Activated CD4-positive, CD25-positive, alpha-beta regulatory T cell treated with anti-CD3 and anti-CD28 coated beads, Interleukin-2, amount 50 U/mL, for 16 hours (primary cell): ENCODE results near the gene C20orf204.
"Not testable (repeated sequence)": the region's sequence is repeated elsewhere in the genome, so short reads cannot be mapped to it uniquely, and the experiment has no call there.

ENCODE experiments used
- DNase-seq: peaks from one replicate; pipeline ENCODE4 v3.0.0-alpha.2; 2020; ENCODE audit warnings: low read depth, low spot score

The C20orf204 gene, protein sequence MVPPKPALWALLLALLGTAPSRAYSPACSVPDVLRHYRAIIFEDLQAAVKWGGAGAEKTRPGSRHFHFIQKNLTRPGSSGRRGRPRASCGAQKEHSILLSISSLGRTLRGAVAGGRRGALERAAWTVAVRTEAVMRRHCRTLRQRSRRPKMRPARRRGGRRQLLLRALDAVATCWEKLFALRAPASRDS

DNA sequence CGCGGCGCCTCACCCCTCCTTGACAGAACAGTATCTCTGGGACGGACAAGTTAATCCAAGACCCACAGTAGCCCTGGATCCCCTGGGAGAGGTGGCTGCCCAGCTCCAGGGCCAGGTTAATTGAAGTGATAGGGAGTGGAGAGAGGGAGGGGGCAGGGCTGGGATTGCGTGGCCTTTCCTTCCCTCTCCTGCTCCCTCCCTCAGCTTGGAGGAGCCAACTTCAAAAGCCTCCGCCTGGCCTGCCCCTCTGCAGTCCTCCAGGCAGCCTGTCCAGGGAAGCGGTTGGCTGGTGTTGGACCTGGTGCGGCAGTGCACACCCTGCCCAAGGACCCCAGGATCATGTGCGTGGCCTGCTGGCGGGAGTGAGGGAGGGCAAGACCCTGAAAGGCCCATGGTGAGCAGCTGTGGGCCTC lies at the start of gene C20orf204:
C20orf204 (plus strand) TSS at position 250 of the 413 bp plus-strand sequence; CDS start at position 392, 142 bp downstream.
- no peak for DNase-seq

DNA sequence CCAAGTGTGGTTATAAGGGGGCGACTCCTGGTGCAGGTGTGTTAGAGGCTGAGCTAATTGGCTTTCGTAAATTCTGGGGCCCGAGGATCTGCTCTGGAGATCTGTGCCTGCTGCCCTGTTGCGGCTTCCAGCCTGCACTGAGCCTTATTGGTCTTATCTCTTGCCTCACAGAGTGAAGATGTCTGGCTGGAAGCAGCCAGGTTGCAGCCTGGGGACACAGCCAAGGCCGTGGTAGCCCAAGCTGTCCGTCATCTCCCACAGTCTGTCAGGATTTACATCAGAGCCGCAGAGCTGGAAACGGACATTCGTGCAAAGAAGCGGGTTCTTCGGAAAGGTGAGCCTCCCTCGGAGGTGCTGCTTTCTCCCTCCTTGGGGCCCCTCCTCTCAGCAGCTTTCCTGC lies 35.1 kb upstream of the C20orf204 start:
- DNase-seq = no peak

DNA sequence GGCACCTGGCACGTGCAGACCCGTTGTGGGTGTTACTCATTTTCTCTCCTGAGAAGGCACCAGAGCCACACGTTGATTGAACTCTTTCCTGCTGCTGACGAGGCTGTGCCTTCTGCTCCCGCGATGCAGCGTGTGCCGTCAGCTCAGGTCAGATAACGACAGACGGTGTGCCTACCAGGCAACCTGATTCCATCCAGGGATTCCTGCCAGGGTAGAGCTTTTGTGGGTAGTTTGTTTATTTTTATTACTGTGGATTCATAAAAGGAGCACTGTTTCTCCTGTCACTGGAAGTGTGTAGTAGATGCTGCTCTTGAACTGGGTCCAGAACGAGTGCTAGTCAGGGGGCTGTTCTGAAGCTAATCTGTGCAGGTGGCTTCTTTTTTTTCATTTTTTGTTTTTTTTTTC lies 34.4 kb upstream of the C20orf204 start:
- DNase-seq = no peak

DNA sequence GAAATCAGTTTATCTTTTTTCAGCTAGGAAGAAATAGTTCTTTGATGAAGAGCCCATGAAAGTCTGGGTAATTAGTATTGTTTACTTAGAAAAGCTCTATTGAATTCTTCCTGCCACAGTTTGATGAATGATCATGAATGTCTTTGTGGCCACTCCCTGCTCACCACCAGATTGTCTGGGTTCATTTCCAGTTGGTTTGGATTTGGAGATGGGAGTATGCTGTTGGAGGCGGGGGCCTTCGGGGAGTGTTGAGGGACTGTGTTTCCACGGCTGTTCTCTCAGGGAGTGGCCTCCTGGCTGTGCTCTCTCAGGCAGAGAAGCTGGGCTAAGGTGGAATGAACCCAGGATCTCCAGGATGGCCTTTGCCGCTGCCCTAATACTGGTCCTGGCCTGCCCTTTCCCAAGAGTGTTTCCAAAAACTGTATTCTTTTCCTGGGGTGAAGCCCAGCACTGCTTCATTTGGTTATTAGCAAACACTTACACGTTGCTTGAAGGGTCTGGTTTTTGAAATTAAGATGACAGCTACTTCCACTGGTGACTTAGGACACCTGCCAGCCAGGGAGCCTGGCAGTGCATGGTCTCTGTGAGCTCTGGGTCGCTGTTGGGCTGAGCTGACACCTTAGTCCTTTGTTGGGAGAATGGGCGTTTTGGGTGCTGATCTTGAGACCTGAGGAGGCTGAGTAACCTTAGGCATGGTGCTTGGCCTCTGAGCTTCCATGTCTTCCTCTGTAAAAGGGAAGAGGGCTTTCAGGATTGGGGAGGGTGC lies 31.8 kb upstream of the C20orf204 start:
- DNase-seq = no peak

DNA sequence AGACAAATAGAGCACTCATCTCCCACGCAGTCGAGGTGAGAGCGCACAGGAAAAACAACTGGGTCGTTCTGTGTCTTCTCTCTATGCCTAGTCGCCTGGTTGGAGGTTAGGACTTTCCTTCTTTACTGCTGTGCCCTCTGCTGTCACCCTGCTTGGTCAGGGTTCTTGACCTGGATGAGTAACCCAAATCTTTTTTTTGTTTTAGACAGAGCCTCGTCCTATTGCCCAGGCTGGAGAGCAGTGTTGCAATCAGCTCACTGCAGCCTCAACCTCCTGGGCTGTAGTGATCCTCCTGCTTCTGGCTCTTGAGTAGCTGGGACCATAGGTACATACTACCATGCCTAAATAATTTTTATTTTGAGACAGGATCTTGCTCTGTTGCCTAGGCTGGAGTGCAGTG lies 30.6 kb upstream of the C20orf204 start:
- no peak for DNase-seq

DNA sequence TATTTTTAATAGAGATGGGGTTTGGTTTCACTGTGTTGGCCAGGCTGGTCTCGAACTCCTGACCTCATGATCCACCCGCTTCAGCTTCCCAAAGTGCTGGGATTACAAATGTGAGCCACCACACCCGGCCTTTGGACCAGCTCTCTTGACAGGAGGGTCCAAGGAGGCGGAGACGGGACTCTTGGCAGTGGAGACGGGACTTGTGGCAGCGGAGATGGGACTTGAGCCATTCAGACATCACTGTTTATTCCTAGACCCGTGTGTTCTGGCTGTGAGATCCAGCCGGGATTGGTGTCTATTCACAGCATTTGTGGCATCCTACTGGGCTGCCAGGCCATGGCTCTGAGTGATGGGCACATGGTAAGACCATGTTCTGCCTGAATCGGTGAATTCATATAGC lies 29.5 kb upstream of the C20orf204 start:
- DNase-seq = no peak

DNA sequence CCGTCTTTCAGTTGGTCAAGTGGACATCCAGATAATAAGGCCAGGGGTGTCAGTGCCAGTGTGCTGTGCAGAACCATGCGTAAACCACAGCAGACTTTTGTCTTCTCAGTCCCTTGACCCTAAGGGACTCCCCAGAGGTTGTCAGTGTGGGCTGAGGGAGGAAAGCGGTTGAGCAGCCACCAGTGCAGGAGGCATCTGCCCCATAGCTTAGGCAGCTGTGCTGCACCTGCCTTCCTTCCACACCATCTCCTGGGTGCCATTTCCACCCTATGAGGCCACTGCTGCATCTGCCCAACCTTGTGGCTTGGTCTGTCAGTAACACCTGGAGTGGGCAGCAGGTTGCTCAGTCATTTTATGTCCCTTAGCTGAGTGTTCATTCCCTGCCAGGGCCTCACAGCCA lies 29.1 kb upstream of the C20orf204 start:
- DNase-seq = no peak

DNA sequence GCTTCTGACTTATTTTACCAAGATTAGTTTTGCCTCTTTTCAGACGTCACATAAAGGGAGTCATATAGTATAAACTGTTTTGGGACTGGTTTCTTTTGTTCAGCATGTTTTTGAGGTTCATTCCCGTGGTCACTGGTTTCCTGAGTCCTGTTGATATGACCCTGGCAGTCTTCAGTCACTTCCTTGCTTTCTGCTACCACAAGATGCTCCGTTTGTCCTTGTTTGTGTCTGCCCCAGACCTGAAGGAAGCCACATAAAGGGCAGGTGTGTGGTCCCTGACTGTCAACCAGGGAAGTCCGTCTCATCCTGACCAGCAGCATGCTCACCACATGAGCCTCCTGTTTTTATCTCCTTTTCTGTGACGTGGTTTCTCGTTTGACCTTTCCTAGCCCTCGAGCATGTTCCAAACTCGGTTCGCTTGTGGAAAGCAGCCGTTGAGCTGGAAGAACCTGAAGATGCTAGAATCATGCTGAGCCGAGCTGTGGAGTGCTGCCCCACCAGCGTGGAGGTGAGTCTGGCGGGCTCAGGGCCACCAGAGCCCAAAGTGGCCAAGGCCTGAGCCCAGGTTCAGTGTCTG lies 26.1 kb upstream of the C20orf204 start:
- DNase-seq = no peak

DNA sequence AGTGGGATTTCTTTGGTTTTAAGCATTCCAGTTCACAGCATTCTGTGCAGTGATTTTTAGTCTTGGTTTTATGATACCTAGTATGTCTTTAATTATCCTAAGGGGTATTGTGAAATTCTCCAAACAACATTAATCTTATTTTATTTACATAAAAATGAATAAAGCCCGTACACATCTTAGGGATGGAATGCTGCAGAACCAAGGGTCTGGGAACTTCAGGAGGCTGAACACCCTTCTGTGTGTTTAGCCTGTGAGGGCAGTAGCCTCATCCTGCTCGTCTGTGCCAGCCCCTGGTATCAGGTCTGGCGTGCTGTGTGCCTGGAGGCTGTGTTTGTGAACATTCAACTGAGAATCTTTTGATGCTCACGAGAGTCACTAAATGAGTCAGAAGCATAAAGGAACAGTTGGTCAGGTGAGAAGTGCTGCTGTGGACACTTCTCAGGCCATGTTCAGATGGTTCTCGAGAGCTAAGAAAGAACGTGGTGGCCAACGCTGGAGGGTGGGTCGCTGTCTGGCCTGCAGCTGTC lies 25.2 kb upstream of the C20orf204 start:
- DNase-seq = no peak

DNA sequence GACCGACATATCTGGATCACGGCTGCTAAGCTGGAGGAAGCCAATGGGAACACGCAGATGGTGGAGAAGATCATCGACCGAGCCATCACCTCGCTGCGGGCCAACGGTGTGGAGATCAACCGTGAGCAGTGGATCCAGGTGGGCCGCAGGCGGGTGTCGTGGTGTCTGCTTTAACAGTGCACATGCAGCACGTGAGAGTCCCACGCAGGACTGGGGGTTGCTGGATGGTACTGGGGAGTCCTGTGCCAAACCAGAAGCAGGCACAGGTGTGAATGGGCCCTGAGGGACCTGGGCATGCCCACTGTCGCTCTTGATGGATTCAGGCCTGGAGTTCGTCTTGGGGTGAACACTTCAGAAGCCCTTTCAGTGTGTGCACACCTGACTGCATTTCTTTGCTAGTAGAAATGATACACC lies 24.6 kb upstream of the C20orf204 start:
- DNase-seq = no peak

DNA sequence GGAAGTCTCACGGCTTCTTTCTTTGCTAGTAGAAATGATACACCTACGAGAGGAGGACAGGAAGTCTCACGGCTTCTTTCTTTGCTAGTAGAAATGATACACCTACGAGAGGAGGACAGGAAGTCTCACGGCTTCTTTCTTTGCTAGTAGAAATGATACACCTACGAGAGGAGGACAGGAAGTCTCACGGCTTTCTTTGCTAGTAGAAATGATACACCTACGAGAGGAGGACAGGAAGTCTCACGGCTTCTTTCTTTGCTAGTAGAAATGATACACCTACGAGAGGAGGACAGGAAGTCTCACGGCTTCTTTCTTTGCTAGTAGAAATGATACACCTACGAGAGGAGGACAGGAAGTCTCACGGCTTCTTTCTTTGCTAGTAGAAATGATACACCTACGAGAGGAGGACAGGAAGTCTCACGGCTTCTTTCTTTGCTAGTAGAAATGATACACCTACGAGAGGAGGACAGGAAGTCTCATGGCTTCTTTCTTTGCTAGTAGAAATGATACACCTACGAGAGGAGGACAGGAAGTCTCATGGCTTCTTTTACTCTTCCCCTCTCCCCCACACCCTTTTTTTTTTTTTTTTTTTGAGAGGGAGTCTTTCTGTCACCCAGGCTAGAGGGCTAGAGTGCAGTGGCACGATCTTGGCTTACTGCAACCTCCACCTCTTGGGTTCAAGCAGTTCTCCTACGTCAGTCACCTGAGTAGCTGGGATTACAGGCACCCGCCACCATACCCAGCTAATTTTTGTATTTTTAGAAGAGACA lies 23.4 kb upstream of the C20orf204 start:
- DNase-seq = not testable (repeated sequence)

DNA sequence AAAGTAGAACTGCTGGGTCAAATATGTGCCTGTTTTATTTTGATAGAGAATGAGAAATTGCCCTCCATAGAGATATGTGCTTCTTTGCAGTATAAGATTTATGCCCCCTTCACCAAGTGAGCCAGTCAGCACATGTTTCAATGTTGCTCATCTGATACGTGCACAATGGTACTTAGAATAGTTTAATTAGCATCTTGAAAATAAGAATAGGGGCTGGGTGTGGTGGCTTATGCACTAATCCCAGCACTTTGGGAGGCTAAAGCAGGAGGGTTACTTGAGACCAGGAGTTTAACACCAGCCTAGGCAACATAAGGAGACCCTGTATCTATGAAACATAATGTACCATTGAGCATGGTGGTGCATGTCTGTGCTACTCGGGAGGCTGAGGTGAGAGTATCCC lies 20.3 kb upstream of the C20orf204 start:
- DNase-seq = no peak

DNA sequence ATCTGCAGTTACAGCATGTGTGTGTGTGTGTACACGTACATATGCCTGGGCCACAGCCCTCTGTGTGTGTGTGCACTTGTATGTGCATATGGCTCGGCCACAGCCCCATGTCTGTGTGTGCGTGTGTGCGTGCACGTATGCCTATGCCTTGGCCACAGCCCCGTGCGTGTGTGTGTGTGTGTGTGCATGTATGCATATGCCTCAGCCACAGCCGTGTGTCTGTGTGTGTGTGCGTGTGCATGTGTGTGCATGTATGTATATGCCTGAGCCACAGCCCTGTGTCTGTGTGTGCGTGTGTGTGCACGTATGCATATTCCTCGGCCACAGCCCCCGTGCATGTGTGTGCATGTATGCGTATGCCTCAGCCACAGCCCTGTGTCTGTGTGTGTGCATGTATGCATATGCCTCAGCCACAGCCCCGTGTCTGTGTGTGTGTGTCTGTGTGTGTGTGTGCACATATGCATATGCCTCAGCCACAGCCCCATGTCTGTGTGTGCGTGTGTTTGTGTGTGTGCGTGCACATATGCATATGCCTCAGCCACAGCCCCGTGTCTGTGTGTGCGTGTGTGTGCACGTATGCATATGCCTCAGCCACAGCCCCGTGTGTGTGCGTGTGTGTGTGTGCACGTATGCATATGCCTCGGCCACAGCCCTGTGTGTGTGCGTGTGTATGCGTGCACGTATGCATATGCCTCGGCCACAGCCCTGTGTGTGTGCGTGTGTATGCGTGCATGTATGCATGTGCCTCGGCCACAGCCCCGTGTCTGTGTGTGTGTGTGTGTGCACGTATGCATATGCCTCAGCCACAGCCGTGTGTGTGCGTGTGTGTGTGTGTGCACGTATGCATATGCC lies 14.6 kb upstream of the C20orf204 start:
- DNase-seq = no peak

DNA sequence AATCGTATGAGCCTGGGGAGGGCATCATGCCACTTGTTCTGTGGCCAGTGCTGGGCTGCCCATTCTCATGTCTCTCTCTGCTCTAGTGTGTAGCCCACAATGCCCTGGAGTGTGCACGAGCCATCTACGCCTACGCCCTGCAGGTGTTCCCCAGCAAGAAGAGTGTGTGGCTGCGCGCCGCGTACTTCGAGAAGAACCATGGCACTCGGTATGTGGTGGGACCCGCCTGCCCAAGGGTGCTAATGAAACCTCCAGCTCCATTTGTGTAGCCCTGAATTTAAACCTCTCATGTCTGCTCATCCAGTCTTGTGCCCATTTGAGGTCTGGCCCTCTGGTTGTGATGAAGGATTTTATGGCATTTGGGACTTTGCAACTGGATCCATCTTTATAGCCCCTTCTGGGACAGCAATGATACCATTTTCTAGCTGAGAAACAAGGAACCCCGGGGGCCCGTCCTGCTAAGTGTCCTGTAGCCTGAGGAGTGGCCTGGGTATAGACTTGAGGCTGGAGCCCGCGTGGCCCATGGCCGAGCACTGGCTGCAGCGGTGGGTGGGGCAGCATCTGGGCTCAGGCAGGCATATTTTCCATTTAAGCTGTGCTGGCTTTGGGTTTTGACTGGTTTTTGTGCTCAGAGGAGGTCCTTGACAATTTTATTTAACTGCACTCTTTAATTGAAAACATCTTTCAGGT lies 13.2 kb upstream of the C20orf204 start:
- no peak for DNase-seq

DNA sequence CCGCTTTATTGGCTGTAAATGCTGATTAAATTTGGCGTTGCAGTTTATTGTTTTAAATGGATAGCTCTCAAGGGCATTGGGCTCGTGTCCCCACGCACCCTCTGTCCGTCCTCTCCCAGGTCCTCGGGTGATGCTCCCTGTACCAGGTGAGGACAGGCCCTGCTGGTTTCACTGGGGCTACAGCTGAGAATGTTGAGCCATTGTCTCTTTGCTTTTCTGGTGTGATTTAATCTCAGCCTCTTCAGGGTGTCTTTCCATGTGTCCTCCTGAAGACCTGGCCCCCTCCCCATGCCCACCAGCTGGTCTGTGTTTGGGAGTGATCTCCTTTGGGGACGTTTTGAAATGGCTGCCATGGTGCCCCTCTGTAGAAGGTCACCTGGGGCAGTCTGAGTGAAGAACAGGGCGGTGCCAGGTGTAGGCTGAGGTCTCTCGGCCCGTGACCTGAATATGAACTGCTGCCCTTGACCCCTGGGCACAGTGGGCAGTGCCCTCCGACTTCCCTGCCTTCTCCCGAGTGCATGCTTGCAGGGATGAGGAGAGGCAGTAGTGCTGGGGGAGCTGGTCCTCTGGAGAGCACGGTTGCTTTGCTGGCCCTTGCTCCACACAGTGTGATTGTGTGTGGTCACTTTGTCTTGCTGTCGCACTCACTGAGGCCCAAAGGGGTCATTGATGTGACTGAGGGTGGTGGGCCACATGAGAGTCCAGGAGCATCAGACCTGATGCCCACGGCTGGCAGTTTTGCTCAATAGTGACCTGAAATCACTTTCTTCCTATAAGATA lies 12.4 kb upstream of the C20orf204 start:
- DNase-seq = no peak

DNA sequence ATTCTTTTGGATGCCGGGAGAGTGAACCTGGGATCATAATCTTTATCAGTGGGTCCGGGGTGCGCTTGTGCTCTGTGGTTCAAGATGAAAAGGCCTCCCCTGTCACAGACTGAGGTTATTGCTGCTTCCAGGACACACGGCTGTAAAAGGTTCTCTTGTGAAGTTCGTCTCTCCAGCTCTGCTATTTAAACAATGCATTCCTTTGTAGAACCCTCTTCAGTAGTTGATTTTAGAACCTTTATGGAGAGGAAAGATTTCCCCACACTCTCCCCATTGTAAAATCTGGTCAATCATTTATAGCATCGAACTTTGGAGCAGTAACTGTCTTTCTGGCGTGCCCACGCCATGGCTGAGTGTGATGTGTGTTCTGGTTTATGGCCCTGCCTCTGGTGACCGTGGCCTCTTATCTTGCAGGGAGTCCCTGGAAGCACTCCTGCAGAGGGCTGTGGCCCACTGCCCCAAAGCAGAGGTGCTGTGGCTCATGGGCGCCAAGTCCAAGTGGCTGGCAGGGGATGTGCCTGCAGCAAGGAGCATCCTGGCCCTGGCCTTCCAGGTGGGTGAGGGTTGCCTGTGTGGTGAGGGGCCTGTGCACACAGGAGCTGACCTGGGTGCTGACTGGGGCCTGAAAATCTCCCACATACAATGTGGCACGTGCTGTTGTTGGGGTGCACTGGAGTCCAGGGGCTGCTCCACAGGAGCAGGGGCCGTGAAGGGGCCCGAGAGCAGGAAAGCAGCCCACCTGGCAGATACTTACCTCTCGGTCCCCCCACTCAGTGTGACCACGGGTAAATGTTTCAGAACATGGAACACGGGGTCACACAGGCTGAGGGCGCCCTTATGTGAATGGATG lies 11.6 kb upstream of the C20orf204 start:
- DNase-seq = no peak

DNA sequence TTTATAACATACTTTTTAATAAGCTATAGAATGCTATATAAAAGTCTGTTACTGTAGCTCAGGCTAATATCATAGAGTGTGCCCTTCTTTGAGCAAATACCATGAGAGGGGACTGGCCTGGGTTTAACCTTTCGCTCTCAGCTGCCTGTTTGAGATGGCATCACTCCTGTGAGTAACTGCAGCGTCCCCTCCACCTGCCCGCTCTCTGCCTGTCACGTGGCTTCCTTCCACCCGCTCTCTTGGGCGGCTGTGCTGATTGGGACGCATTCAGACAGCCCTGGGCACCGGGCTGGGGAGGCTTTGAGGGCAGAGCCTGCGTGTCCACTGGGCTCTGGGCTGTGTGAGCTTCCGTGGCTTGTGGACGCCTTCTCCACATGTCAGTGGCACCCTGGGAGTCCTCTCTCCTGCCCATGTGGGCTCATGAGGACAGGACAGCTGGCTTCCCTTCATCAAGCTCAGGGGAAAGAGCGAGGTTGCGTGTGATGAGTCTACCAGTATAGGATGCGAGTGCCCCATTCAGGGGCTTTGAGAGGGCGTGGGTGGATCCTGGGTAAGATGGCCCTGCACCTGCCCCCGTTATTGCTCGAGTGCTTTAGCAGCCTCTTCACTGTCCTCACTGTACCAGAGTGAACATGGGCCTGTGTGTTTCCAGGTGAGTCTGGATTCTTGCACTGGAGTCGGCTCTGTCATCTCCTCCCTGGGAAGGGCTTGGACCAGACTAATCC lies 10.7 kb upstream of the C20orf204 start:
- no peak for DNase-seq

DNA sequence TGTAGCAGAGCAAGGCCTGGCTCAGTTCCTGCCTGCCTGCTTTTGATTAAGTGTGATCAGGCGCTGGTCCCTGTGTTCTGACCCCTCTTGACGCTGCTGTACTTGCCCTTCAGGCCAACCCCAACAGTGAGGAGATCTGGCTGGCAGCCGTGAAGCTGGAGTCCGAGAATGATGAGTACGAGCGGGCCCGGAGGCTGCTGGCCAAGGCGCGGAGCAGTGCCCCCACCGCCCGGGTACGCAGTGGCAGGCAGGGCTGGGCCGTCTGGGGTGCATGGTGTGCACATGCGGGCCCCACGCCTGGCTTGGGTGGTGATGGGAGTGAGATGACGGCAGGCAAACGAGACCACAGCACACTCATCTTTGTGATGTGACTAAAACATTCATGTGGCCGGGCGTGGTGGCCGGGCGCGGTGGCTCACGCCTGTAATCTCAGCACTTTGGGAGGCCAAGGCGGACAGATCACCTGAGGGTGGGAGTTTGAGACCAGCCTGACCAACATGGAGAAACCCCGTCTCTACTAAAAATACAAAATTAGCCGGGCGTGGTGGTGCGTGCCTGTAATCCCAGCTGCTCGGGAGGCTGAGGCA lies 10.1 kb upstream of the C20orf204 start:
- no peak for DNase-seq
